RWPE1 (cell line): ENCODE measurements around the gene FOXE1.
A peak's percentile ranks its signal among the peaks of the same experiment; 100 is the strongest.

ENCODE experiments used
- CTCF ChIA-PET: fragments of 350-600 bp; sonication (Branson Sonifier 250); formaldehyde crosslinking; extraction: SDS; loops from one replicate; lab custom pipeline; 2021; lab: Yijun Ruan, JAX
- POLR2A ChIA-PET: fragments of 400-600 bp; formaldehyde crosslinking; extraction: SDS; loops from one replicate; lab custom pipeline; 2020; ENCODE audit warnings: antibody characterized with exemption; ENCODE audit not compliant: low non-redundant PET; lab: Yijun Ruan, JAX
- DNase-seq: peaks from one replicate; pipeline ENCODE4 v3.0.0; 2012; ENCODE audit warnings: low spot score
- H3K27ac ChIP-seq: fragments of 450-650 bp; 2 replicates; pipeline ENCODE4 v1.5.1; 2017
- TF ChIP-seq, protein P1 (sequence below): fragments of 450-650 bp; conservative IDR thresholded peaks from 2 replicates; pipeline ENCODE4 v1.5.1; 2017; ENCODE audit warnings: low read depth, mild to moderate bottlenecking

FOXE1 gene

DNA sequence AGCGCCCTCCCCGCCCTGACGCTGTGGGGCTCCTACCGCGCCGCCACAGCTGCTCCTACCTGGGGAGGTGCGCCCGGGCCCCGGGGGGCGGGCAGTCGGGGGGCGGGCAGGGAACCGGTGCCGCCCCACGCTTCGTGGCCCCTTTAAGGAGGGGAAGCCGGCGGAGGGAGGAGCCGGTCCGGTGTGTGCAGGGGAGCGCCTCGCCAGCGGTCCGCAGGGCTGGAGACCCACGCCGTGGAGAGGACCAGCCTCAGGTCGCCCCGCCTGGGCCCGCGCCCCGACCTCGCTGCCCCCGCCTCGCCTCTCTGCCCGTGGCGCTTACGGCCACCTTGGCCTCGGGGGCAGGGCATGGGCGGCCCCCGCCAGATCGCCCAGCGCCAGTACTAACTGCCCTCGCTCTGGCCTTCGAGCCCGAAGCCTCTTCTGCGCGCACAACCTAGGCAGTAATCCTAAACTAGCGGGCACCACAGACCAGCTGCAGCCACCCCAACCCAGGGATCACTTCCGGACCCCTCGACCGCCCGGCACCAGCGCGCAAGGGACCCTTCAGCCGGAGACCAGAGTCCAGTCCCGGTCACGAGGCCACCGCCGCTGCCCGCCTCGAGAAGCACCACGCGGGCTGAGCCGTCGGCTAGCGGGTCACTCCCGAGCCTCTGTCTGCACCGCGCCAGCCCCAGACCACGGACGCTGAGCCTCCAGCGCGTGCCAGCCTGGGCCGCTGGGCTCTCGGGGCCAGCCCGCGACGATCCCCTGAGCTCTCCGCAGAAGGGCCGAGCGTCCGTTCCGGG is at the start of gene FOXE1:
TSS of gene FOXE1 (plus strand) at position 171 of the 788 bp plus-strand sequence. CDS start 689 bp downstream, outside the sequence.
- peak within 1 kb of the TSS; percentile 26; the same call in 1 of the 2 replicates for H3K27ac ChIP-seq
- ChIA-PET POLR2A (no interaction called here), CTCF (interaction anchor here (0.7 to 1.2 kb wide), 4 partner anchors 10 to 352 kb away, joined by 3 read pairs; partner anchors contain the start of gene TMOD1)
- TF ChIP-seq, protein P1, sequence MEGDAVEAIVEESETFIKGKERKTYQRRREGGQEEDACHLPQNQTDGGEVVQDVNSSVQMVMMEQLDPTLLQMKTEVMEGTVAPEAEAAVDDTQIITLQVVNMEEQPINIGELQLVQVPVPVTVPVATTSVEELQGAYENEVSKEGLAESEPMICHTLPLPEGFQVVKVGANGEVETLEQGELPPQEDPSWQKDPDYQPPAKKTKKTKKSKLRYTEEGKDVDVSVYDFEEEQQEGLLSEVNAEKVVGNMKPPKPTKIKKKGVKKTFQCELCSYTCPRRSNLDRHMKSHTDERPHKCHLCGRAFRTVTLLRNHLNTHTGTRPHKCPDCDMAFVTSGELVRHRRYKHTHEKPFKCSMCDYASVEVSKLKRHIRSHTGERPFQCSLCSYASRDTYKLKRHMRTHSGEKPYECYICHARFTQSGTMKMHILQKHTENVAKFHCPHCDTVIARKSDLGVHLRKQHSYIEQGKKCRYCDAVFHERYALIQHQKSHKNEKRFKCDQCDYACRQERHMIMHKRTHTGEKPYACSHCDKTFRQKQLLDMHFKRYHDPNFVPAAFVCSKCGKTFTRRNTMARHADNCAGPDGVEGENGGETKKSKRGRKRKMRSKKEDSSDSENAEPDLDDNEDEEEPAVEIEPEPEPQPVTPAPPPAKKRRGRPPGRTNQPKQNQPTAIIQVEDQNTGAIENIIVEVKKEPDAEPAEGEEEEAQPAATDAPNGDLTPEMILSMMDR: no peak
- no peak for DNase-seq

DNA sequence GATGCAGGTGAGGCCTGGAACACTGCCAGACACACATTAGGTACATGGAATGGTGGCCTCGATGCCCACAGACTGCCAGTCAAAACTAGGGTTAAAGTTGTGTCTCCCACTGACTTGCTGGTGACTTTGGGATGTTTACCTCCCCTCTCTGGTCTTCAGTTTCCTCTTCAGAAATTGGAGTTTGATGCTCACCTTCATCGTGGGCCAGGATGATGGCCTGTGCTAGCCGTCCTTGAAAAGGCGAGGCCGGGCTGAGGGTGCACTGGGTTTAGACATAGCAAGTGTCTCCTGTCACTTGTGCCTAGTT is 49.0 kb upstream of the FOXE1 start:
- peak overlapping the region; percentile 73 for H3K27ac ChIP-seq
- ChIA-PET POLR2A (no interaction called here), CTCF (no interaction called here)
- TF ChIP-seq, protein P1: no peak
- DNase-seq: no peak

DNA sequence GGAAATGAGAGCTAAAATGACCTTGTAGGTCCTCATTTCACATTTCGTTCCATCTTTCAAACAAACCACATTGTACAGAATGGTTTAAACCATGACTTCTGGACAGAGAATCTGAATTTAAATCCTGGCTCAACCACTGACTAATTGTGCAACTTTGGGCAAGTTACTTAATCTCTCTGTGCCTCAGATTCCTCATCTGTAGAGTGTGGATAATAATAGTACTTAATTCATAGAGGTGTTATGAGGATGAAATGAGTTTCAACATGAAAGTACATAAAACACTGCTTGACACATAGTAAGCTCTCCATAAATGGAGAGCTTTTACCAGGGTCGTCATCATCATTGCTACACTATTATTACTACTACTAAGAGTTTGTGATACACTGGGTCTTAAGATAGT is 46.3 kb upstream of the FOXE1 start:
- no peak overlapping the region for H3K27ac ChIP-seq
- no peak for DNase-seq
- TF ChIP-seq, protein P1: no peak
- ChIA-PET POLR2A (no interaction called here), CTCF (no interaction called here)

DNA sequence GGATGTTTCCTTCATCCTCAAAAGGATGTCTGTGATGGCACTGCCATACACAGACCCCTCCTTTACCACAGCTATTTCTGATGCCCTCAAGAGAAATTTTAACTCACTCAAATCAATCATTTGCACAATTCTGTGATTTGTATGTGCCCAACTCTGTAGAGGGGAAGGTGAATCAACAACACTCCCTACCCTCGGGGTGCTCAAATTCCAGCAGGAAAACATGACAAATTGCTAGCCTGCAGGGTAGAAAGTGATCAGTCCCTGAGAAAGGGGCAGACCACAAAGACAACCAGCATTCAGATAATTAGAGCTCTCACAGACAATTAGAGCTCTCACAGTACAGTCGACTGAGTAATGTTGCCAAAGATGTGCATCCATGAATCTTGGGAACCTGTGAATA is 45.3 kb upstream of the FOXE1 start:
- POLR2A ChIA-PET: no interaction called here
- no peak overlapping the region for H3K27ac ChIP-seq
- TF ChIP-seq, protein P1: no peak
- CTCF ChIA-PET: no interaction called here
- DNase-seq: peak; percentile 56

DNA sequence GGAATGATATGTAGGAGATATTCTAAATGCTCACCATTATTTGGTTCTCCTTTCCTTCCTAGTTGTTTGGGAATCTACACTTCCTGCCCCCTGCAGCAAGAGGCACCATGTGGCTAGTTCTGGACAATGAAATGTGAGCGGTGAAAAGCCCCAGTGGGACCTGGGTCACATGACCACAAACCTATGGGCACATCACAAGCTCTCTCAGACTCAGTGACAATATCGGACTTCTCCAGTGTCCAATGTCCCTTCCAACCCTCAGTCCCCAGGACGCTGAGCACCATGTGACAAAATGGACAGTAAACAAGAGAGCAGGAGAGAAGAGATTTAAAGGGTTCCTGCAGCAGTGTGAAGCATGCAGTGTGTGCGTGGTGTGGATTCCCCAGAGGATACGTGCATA is 44.6 kb upstream of the FOXE1 start:
- ChIA-PET CTCF (no interaction called here), POLR2A (no interaction called here)
- TF ChIP-seq, protein P1: no peak
- no peak overlapping the region for H3K27ac ChIP-seq
- no peak for DNase-seq

DNA sequence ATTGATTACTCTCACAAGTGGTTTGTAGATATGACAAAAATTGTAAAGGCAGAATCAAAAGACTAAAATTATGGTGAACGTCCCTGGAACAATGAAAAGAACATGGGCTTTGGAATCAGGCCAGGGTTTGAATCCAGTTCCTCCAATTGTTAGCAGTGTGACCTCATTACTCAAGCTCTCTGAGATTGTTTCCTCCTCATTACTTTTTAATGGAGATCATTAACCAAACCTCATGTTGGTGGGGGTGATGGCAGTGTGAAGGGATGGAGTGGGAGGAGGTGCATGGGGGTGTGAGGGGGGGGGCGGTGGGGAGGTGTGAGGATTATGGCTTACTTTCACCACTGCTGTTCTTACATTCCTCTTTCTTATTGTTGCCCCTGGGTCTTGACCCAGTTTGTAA is 44.1 kb upstream of the FOXE1 start:
- POLR2A ChIA-PET: no interaction called here
- no peak for DNase-seq
- TF ChIP-seq, protein P1: no peak
- no peak overlapping the region for H3K27ac ChIP-seq
- CTCF ChIA-PET: no interaction called here
